GM21360 (cell line): ENCODE data around the gene CAMTA1.

ENCODE experiments used
- ATAC-seq: cut with Tn5 transposase; IDR thresholded peaks from one replicate; pipeline ENCODE4 v1.9.1; 2021; ENCODE audit warnings: mild to moderate bottlenecking, moderate library complexity; ENCODE audit not compliant: unreplicated experiment

CAMTA1 gene

DNA sequence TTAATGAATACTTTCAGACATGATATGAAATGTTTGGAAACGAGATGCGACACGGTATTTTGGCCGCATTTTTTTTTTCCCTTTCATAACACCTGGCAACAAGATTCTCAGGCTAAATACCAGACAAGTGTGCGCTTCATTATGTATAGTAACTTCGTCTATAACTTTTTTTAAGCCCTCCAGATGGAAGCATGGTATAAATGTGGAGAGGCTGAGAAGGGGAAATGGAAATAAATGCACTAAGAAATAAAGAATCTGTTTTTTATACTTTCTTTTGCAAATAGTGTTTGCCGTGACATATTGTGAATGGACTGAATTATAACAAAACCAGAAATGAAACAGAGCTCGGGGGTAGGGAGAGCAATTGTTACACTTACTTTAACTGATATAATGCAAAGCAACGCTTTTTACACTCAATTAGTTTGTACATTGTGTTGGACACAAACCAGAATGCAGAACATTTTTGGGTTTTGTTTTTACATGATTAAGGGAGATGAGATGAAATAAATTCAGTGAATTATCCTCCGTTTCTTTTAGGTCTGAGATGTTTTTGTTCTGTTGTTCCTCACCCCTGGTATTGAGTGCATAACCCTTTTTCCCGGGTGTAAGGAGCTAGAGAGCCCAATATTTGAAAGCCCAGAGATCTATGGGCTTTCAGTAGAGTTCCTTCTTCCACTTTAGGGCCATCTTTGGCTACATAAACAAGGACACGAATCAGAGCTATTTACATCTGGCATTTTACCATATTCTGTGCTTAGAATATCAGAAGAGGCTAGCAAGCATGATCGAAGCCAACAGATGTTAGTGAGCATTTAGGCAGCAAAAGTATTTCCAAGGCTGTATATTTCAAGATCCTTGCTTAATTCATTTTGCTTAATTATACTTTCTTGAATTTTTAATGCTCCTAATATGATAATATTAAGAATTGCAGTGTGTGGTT, 478.0 kb downstream of the CAMTA1 start:
- no peak for ATAC-seq

DNA sequence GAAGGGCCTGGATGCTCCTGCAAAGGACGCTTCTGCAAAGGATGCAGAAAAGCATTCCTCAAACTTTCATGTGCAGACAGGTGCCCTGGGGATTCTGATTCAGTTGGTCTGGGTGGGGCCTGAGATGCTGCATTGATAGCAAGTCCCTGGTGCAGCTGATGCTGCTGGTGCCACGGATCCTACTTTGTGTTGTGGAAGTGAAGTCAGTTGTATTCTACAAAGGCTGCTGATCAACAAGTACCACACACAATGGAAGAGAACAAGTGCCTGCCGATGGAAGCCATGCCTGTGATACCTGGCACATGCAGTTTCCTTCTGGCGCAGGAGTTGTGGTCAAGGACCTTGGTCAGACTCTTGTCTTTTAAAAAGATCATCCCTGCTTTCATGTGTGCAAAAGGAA, 478.8 kb downstream of the CAMTA1 start:
- no peak for ATAC-seq

DNA sequence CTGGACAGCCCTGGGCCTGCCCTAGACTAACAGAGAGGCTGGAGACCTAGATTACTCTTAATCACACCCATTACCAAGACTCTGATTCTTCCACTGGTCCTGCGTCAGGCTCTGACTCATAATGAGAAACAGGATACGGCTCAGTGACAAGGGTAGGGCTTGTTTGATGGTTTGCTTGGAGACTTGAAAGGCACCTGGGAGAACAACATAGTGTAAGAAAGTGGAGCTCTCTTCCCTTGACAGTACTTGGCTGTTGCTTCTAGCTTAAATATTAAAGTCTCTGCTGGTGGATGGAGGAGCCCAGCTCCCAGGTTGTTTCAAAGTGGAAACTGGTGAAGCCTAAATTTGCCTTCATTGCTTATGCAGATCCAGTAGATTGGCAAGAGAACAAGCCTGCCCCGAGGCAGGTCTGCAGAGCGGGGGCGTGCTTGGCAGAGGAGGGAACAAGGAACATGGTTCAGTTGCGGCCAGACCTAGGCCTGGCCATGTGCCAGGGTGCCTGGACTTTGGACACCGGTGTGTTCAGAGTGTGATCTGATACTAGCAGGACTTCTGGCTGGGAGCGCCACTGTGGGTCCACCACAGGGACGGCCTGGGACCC, 480.6 kb downstream of the CAMTA1 start:
- ATAC-seq, result no peak

DNA sequence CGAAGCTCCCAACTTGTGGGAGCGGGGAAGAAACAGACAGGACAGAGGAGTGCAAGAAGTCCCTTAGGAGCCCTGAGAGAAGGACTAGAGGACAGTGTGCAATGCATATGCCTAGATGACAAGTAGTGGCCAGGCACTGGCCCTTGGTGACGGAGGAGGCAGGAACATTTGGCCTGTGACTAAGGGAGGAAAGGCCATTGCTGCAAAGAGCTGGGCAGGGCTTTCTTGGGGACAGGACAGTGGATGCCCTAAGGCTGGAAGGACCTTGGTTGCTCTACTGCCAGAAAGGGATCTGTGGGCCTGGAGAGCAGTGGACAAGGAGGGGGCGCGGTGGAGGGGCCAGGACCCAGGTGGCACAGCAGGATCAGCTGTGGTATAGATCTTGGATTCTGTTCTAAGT, 481.3 kb downstream of the CAMTA1 start:
- ATAC-seq, result no peak

DNA sequence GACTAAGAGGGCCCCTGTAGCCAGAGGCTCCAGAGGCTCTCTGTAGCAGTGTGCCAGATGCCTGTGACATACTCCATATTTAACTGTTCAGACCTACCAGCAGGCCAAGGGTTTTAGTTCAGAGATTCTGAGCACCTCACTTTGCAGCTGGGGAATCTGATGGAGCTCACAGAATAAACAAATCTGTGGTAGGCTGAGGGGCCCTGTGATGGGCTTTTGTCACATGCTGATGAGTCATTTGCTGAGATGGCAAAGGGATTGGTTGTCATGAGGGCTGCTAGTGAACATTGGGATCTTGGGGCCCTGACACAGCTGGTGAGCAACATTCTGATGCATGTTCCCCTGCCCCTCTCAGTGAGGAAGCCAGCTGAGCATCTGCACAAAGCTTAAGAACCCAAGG, 482.2 kb downstream of the CAMTA1 start:
- no peak for ATAC-seq

DNA sequence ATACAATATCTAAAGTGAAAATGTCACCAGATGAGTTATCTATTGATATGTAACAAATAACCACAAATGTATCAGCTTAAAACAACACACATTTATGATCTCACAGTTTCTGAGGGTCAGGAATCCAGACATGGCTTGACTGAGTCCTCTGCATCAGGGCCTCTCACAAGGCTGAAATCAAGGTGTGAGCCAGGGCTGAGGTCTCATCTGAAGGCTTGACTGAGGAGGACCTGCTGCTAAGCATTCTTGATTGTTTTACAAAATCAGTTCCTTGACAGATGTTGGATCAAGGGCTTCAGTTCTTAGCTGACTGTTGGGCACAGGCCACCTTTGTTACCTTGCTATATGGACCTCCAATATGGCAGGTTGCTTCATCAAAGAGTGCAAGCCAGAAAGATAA, 483.7 kb downstream of the CAMTA1 start:
- ATAC-seq, result no peak

DNA sequence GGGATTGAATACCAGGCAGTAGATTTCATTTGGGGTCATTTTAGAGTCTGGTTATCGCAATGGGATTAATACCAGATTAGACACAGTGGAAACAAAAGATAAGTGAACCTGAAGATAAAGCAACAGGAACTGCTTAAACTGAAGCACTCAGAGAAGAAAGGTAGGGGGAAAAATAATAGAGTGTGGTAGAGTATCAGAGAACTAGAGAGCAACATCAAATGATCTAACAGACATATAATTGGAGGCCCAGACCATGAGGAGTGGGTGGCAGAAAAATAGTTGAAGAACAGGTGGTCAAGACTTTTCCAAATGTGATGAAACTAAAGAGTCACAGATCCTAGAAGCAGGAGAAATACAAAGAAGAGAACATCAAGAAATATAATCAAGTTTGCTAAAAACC, 484.3 kb downstream of the CAMTA1 start:
- ATAC-seq, result no peak

DNA sequence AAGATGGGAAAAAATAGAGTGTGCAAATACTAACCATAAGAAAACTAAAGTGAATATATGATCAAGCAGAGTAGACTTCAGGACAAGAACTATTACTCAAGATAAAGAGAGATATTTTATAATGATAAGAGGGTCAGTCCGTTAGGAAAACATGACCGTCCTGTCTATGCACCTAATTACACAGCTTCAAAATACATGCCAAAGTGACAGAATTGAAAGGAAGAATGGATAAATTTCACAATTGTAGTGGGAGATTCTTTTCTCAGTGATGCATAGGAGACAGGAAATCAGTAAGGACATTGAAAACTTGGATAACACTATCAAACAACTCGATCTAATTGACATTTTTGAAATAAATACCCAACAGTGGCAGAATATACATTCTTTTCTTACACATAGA, 489.0 kb downstream of the CAMTA1 start:
- ATAC-seq, result no peak

DNA sequence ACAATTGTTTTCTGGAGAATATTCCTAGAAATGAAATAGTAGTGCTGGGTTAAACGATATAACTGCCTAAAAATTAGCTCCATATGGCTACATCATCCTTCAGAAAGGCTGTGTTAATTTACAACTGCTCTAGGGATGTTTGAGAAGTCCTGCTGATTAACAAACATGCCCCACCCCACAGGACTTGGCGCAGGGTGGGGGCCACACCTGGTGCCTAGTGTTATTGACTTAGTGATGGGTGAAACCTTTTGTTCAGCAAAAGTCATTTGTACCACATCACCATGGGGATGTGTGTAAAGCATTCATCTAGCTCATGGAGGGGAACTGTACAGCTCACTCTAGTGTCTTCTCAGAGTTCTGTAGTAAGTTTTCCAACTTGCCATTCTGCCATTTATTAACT, 492.8 kb downstream of the CAMTA1 start:
- ATAC-seq, result no peak

DNA sequence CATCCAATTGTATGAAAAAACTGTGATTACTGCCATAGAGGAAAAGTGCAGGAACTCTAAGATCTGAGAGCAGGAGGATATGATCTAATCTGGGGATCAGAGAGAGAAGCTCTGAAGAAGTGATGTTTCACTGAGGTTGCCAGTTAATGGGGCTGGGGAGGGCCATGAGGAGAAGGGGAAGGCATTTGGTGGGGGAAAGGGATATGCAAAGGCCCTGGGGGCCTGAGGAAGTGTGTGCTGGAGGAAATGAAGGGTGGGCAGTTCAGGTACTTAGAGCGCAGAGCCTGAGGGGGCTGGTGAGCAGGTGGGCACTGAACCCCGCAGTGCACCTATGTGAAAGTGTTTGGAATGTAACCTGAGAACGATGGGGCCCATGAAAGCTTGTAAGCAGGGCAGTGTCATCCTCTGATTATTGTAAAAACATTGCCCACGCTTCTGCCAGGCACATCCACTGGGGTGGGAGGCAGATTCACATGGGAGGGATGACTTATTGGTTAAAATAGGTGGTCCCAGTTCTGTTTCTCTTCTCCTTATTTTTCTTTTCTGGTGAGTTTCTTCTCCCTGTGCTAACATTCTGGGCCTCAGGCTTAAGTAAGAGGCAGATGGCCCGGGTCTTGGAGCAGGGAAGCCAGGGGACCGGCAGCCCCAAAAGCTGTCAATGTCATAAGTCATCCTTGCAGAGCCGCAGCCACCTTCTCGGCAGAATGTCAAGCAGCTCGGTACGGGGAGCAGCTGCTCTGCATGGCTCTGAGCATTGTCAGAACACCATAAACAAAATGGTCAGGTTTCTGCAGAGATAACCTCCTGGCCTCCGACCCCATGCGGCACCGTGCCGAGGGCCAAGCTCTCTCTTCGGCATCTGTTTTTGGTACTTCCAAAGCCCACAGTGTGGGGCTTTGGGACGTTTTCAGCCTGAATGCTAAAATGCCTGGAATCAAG, 493.8 kb downstream of the CAMTA1 start:
- ATAC-seq, result no peak

DNA sequence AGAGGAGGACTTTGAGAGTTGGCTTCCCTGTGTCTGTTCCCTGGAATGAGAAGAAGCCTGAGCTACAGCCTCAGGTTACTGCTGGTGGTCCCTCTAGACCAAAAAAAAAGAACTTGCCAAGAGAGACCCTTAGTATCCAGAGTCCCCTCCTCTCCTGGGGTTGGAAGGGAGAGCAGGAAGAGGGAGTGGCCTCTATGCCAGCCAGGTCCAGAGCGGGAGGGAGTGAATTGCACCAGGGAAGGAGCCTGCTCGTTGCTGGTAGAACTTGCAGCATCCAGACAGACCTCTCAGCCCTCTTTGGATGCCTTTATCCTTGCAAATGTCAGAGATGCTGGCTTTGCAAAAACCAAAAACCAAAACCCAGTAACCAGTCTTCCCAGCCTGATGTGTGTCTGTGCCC, 494.5 kb downstream of the CAMTA1 start:
- ATAC-seq, result no peak

DNA sequence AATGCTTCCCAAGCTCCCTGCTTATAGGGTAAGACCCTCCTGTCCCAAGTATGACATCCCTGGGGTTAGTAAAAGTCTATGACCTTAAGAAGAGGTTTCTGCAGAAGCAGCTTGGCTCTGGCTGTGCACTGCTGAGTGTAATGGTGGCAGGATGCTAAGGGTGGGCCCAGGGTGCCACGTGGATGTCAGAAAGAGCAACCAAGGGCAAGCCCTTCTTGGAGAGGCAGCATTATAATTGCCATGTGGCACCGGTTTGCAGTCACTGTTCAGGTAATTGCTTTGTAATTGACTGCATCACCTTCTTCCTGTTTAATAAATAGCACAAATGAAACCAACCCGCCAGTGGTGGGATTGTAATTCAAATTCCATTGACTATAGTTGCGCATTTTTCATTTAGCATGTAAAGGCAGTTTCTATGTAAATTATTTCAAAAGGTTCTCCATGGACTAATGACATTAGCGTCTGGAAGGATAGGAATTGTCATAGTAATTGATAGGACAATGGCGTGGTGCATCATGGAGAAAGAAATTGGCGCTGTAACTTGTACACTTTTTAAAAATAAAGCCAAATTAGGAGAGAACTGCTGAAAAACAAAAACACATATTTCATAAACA, 495.2 kb downstream of the CAMTA1 start:
- no peak for ATAC-seq

DNA sequence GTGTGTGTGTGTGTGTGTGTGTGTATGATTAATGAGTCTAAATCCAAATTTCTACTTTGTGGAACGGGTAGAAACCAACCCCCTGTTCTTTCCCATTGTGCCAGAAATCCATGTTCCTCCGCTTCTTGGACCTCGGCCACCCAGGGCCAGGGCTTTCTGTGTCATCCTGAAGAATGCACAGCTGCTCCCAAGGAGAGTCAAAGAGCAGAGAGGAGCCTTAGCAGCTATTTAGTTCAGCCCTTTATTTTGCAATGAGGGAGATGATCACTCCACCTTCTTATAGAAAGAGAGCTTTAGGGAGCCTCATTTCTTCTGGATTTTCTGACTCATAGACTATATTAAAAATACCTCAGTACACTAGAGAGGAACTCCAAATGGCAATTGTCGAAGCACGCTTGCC, 496.6 kb downstream of the CAMTA1 start:
- ATAC-seq, result no peak

DNA sequence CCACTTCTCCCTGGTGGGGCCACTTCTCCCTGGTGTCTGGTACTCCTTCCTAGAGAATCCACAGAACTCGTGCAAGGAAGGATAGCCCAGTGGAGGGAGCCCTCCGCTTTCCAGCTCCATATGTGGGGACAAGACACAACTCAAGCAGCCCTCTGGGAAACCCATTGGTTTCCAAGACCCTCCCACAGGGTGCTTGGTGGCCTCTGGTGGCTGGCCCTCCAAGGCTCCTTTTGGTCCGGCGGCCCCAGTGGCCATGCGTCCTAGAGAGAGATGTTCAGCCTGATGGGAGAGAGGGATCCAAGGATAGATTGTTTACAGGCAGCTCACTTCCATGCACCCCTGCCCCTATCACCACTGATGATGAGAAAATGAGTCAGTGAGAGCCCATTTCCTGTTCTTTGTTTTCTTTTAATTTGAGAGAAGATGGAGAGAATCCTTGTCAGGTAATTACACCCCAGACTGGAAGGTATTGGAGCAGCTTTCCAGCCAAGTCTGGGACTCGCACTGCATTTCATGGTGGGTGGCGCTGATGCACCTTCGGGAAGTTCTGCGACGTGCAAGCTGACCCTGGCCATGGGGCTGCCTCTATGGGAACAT, 499.7 kb downstream of the CAMTA1 start:
- no peak for ATAC-seq

DNA sequence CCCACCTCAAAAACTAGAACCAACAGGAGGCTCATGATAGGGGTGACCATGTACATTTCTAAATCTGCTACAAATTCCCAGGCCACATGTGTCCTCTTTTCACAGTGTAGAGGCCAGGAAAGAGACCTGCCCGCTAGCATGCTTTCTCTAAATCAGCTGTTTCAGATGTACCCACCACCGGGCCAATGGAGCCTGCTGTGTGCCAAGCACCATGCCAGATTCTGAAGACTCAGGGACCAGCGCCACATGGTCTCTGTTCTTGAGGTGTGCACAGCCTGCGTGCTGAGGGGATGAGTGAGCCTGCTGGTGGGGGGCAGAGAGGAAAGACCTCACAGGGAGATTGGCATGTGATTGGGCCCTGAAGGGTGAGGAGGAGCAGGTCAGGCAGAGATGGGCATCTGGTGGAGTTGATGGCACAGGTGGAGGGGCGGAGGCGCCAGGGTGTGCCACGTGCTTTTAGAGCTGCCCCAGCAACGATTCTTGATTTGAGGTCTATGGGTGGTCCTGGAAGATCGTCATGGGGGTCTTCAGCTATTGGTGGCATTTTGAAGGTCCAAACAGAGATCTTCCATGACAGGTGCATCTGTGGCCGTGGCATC, 500.7 kb downstream of the CAMTA1 start:
- ATAC-seq, result no peak

DNA sequence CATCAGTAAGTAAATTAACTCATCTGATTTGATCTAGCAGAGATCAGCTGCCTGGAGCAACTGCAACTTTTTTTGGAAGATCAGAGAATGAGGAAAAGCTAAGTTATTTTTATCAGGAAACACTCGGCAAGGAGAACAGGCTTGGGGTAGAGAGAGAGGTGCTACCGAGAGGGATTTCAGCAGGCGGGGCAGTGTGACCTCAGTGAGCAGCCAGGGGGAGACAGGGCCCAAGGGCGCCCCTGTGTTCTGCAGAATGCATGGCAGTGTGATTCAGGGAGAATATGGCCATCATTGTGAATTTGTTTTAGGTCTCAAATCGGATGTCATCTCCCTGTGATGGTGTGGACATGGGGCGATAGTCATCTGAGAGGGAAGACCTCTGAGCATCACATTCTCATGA, 501.8 kb downstream of the CAMTA1 start:
- no peak for ATAC-seq

DNA sequence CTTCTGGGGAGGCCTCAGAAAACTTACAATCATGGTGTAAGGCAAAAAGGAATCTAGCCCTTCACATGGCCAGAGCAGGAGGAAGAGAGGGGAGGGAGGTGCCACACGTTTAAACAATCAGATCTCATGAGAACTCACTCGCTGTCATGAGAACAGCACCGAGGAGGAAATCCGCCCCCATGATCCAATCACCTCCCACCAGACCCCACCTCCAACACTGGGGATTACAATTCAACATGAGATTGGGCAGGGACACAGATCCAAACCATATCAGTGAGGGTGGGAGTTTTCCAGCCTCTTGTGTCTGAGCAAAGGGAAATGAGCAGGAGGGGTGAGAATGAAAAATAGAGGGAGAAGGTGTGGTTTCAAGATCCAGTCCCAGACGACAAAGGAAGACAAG, 503.7 kb downstream of the CAMTA1 start:
- no peak for ATAC-seq

DNA sequence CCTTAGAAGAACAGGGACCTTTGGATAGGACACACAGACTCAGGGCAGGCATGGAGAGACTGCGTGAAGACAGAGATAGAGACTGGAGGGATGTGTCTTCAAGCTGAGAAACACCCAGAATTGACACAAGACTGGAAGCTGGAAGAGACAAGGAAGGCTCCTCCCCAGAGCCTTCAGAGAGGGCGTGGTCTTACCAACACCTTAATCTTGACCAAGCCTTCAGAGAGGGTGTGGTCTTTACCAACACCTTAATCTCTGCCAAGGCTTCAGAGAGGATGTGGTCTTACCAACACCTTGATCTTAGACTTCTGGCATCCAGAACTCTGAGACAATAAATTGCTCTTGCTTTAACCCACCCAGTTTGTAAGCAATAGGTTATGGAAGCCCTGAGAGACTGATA, 504.4 kb downstream of the CAMTA1 start:
- ATAC-seq, result no peak

DNA sequence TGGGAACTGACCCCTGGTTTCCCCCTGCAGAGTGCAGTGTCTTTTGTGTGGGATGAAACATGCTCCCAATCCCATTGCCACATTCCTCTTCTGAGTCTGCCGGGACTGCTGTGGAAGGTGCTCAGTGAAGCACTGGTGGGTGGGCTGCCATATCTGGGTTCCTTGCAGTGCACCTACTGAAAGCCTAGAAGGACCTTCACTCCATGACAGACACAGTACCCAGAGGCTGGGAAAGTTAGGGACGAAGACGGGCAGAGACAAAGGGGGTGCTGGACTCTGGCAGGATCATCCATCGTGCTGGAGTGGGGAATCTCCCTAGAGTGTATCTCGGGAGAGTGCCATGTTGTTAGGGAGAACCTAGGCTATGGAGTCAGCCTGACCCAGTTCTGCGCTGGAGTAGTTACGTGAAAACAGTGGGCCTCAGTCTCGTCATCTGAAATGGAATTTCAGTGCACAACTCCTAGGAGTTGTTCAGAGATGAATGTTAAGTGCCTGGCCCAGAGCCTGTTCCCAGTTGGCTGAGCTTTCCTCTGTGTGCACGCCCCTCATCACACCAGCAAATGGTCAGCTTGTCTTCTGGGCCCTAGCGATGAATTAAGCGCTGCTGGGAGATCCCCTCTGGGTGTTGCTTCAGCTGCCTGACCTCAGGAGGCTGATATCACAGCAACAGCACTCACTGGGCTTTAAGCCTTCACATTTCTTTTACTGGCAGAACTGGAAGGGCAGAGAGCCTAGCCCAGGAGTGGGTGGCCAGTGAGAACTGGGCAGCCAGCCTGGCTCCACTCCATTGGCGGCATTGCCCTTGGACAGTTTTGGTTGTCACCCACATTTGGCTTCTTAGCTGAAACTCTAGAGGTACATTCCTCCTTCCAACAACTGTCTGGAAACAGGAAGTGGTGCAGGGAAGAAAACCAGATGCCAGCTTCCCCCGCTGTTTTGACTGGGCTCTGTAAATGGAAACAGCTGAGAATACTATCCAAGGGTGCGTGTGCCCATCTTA, 506.0 kb downstream of the CAMTA1 start:
- ATAC-seq, result no peak
